Activated CD4-positive, alpha-beta T cell treated with anti-CD3 and anti-CD28 coated beads for 4 hours (primary cell): Measurements from ENCODE around the gene ALDH3B2.

Experiments used
- DNase-seq, 2 donors: peaks; one replicate each; pipeline ENCODE4 v3.0.0-alpha.2; 2020

ALDH3B2 gene

GRCh38 chr11:67613960-67614715 lies 60.3 kb downstream of the ALDH3B2 start:
- DNase-seq: peak; percentile 82 to 83

- no peak for DNase-seq
Observed at GRCh38 chr11:67613313-67613959, 61.0 kb downstream of the ALDH3B2 start.

- DNase-seq: no peak
Observed at GRCh38 chr11:67612751-67613150, 61.7 kb downstream of the ALDH3B2 start.
